Liver (tissue), 3 donors: ENCODE results near the gene TOMM7.

Source experiments
- EGR1 ChIP-seq, 2 donors: IDR thresholded peaks; 2 replicates each; pipeline ENCODE4 v1.6.1; 2016 to 2018; ENCODE audit warnings: antibody characterized with exemption in 2 of 2, low read depth in 2 of 2
- FOXA1 ChIP-seq: IDR thresholded peaks from 2 replicates; pipeline ENCODE4 v1.6.1; 2016; ENCODE audit warnings: antibody characterized with exemption
- MAX ChIP-seq: IDR thresholded peaks from 2 replicates; pipeline ENCODE4 v1.6.1; 2016; ENCODE audit warnings: antibody characterized with exemption
- RAD21 ChIP-seq, 2 donors: IDR thresholded peaks; 2 replicates each; pipeline ENCODE4 v1.6.1; 2016; ENCODE audit warnings: antibody characterized with exemption in 2 of 2, mild to moderate bottlenecking in 2 of 2
- RXRA ChIP-seq, 2 donors: IDR thresholded peaks; 2 replicates each; pipeline ENCODE4 v1.6.1; 2017 to 2018; ENCODE audit warnings: antibody characterized with exemption in 2 of 2, mild to moderate bottlenecking in 1 of 2
- SP1 ChIP-seq: IDR thresholded peaks from 2 replicates; pipeline ENCODE4 v1.6.1; 2018; ENCODE audit warnings: antibody characterized with exemption, mild to moderate bottlenecking
- YY1 ChIP-seq: IDR thresholded peaks from 2 replicates; pipeline ENCODE4 v1.6.1; 2016; ENCODE audit warnings: antibody characterized with exemption, mild to moderate bottlenecking
- ZBTB33 ChIP-seq: IDR thresholded peaks from 2 replicates; pipeline ENCODE4 v1.6.1; 2016; ENCODE audit warnings: antibody characterized with exemption
- TF ChIP-seq, protein P1 (sequence below): fragments of 150-350 bp; IDR thresholded peaks from 2 replicates; pipeline ENCODE4 v1.5.1; 2017; ENCODE audit warnings: improper control_type of control experiment, low read depth, low read length; ENCODE audit not compliant: missing input control
- TF ChIP-seq, protein P2 (sequence below): IDR thresholded peaks from 2 replicates; pipeline ENCODE4 v1.6.1; 2016; ENCODE audit warnings: antibody characterized with exemption, mild to moderate bottlenecking
- donor health status: healthy.
- donor health status: healthy.

- TF ChIP-seq, protein P1, sequence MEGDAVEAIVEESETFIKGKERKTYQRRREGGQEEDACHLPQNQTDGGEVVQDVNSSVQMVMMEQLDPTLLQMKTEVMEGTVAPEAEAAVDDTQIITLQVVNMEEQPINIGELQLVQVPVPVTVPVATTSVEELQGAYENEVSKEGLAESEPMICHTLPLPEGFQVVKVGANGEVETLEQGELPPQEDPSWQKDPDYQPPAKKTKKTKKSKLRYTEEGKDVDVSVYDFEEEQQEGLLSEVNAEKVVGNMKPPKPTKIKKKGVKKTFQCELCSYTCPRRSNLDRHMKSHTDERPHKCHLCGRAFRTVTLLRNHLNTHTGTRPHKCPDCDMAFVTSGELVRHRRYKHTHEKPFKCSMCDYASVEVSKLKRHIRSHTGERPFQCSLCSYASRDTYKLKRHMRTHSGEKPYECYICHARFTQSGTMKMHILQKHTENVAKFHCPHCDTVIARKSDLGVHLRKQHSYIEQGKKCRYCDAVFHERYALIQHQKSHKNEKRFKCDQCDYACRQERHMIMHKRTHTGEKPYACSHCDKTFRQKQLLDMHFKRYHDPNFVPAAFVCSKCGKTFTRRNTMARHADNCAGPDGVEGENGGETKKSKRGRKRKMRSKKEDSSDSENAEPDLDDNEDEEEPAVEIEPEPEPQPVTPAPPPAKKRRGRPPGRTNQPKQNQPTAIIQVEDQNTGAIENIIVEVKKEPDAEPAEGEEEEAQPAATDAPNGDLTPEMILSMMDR = no peak
- no peak for TF ChIP-seq RXRA (IDR thresholded peaks at IDR 0.05)
- no peak for TF ChIP-seq SP1
- TF ChIP-seq YY1 = no peak
- TF ChIP-seq EGR1 (IDR thresholded peaks at IDR 0.05; ENCODE audit: low read depth in 2 of 2) = no peak
- TF ChIP-seq, protein P2, sequence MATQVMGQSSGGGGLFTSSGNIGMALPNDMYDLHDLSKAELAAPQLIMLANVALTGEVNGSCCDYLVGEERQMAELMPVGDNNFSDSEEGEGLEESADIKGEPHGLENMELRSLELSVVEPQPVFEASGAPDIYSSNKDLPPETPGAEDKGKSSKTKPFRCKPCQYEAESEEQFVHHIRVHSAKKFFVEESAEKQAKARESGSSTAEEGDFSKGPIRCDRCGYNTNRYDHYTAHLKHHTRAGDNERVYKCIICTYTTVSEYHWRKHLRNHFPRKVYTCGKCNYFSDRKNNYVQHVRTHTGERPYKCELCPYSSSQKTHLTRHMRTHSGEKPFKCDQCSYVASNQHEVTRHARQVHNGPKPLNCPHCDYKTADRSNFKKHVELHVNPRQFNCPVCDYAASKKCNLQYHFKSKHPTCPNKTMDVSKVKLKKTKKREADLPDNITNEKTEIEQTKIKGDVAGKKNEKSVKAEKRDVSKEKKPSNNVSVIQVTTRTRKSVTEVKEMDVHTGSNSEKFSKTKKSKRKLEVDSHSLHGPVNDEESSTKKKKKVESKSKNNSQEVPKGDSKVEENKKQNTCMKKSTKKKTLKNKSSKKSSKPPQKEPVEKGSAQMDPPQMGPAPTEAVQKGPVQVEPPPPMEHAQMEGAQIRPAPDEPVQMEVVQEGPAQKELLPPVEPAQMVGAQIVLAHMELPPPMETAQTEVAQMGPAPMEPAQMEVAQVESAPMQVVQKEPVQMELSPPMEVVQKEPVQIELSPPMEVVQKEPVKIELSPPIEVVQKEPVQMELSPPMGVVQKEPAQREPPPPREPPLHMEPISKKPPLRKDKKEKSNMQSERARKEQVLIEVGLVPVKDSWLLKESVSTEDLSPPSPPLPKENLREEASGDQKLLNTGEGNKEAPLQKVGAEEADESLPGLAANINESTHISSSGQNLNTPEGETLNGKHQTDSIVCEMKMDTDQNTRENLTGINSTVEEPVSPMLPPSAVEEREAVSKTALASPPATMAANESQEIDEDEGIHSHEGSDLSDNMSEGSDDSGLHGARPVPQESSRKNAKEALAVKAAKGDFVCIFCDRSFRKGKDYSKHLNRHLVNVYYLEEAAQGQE = no peak
- TF ChIP-seq RAD21 (IDR thresholded peaks at IDR 0.05) = no peak
- no peak for TF ChIP-seq FOXA1
- no peak for TF ChIP-seq ZBTB33
- no peak for TF ChIP-seq MAX
Observed at GRCh38 chr7:22801912-22802311, 20.7 kb downstream of the TOMM7 start.
